Omental fat pad (tissue), 4 donors: ENCODE data around the gene SOCS6. TPM values are rescaled to one million over a fixed set of nuclear protein-coding genes. Genes with fewer than 3 reads are reported as not detected.

Experiments
- ATAC-seq: fragments of 150-250 bp; one replicate; pipeline ENCODE4 v1.9.1; 2016; ENCODE audit warnings: mild to moderate bottlenecking, moderate library complexity; ENCODE audit not compliant: low FRiP score
- DNase-seq: peaks from one replicate; pipeline ENCODE4 v3.0.0-alpha.2; 2019; ENCODE audit warnings: low spot score
- CTCF ChIP-seq, 3 donors: fragments of 450-650 bp; IDR thresholded peaks; one replicate each; pipeline ENCODE4 v1.5.1; 2016 to 2017; ENCODE audit warnings: antibody characterized with exemption in 3 of 3, mild to moderate bottlenecking in 3 of 3, moderate library complexity in 2 of 3
- total RNA-seq, 4 donors: library from RNA; depleted of rRNA; stranded (reverse); fragments of >200 nt; gene quantifications; one replicate each; pipeline ENCODE4 v1.1.0, GENCODE V29; 2016

SOCS6 gene
- total RNA-seq, 4 donors from 2014 or later: 14.7 to 21.1 (median 16.7) TPM

- no peak for TF ChIP-seq CTCF (IDR thresholded peaks at IDR 0.05)
- no peak for ATAC-seq
- DNase-seq: no peak
These were observed 34.1 kb downstream of the SOCS6 start for GRCh38 chr18:70322928-70323327.

- no peak for ATAC-seq
These were observed 36.1 kb downstream of the SOCS6 start for GRCh38 chr18:70324897-70325296.

GRCh38 chr18:70326255-70326654 is 37.4 kb downstream of the SOCS6 start:
- no peak for TF ChIP-seq CTCF (IDR thresholded peaks at IDR 0.05)
- no peak for ATAC-seq
- no peak for DNase-seq

More at GRCh38 chr18:70324897-70325296, 36.1 kb downstream of the SOCS6 start:
- DNase-seq: no peak
- TF ChIP-seq CTCF (IDR thresholded peaks at IDR 0.05): no peak

GRCh38 chr18:70328169-70328568 is 39.3 kb downstream of the SOCS6 start:
- DNase-seq (no peak), ATAC-seq (no peak)
- no peak for TF ChIP-seq CTCF (IDR thresholded peaks at IDR 0.05)

GRCh38 chr18:70329071-70329470 is 40.2 kb downstream of the SOCS6 start:
- TF ChIP-seq CTCF (IDR thresholded peaks at IDR 0.05): no peak
- ATAC-seq: no peak
- DNase-seq: no peak

GRCh38 chr18:70330887-70331286 is 42.0 kb downstream of the SOCS6 start:
- no peak for ATAC-seq
- DNase-seq: no peak
- no peak for TF ChIP-seq CTCF (IDR thresholded peaks at IDR 0.05)

GRCh38 chr18:70331456-70332097 is 42.7 kb downstream of the SOCS6 start:
- no peak for TF ChIP-seq CTCF (IDR thresholded peaks at IDR 0.05)
- ATAC-seq: no peak
- no peak for DNase-seq
